HL-60 (cell line): ENCODE measurements around the gene CCDC57.

Experiments
- DNase-seq, 2 experiments: peaks; one replicate each; pipeline ENCODE4 v3.0.0-alpha.2; 2010 to 2020; ENCODE audit warnings: low read depth in 1 of 2, low spot score in 1 of 2
- H3K27ac ChIP-seq: fragments of 250-450 bp; sonication (Bioruptor Pico); replicated peaks from 2 replicates; pipeline ENCODE4 v1.5.1; 2020; ENCODE audit warnings: mild to moderate bottlenecking, moderate library complexity
- H3K27me3 ChIP-seq: fragments of 250-450 bp; sonication (Bioruptor Pico); 2 replicates; pipeline ENCODE4 v1.5.1; 2021; ENCODE audit warnings: mild to moderate bottlenecking, moderate library complexity; ENCODE audit not compliant: insufficient read depth, poor library complexity, severe bottlenecking
- H3K4me3 ChIP-seq: replicated peaks from 2 replicates; pipeline ENCODE4 v1.5.1; 2011; ENCODE audit warnings: mild to moderate bottlenecking, control low read depth, low read length; ENCODE audit not compliant: insufficient read depth
- GABPA ChIP-seq: IDR thresholded peaks from 2 replicates; pipeline ENCODE4 v1.6.1; 2012; ENCODE audit warnings: low read depth
- POLR2AphosphoS5 ChIP-seq: IDR thresholded peaks from 2 replicates; pipeline ENCODE4 v1.6.1; 2012; ENCODE audit warnings: low read depth
- SPI1 ChIP-seq: IDR thresholded peaks from 2 replicates; pipeline ENCODE4 v1.6.1; 2012; ENCODE audit warnings: low read depth, mild to moderate bottlenecking, borderline replicate concordance
- TF ChIP-seq, protein P1 (sequence below): IDR thresholded peaks from 2 replicates; pipeline ENCODE4 v1.6.1; 2012; ENCODE audit warnings: low read depth; ENCODE audit not compliant: insufficient replicate concordance
- TF ChIP-seq, protein P2 (sequence below): IDR thresholded peaks from one replicate; pipeline ENCODE4 v1.5.1; 2011; ENCODE audit warnings: low read length, control low read depth, inconsistent platforms; ENCODE audit not compliant: insufficient read depth

The CCDC57 gene

DNA sequence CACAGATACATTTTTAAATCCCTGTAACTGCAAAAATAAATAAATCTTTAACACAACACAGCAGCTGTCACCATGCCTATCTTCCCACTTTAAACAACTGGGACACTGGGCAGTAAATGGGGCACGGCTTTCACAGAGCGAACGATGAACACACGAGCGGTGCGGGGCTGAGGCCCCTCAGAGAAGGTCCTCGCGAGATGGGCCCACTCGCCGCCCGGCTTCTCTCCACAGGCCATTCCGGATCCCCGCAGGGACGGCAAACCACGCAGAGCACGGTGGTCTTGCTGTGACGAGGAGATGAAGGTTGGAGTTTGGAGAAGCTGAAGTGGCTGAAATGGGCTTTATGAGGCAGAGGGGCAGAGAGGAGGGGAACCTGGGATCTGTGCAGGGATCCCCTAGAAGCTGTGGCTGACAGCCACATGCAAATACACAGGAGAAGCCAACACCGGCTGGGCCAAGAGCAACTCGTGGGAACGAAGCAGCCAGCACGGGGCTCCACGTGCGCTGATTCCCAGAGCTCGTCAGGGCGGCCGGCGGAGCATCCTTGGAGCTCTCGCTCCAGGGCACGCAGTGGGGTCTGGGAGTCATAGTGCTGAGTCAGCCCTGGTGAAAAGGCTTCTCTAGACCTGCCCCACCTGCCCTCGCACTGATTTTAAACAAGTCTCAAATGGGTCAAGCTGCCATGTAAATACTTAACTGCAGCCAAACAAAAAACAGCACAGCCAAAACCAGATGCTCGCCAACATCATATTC is 31.7 kb downstream of the CCDC57 start:
- Histone ChIP-seq H3K4me3 (no peak overlapping the region), H3K27ac (no peak overlapping the region), H3K27me3 (no peaks in the 10 kb centered on the region)
- DNase-seq: no peak
- TF ChIP-seq SPI1 (no peak), GABPA (no peak), POLR2AphosphoS5 (no peak)
- TF ChIP-seq, protein P1, sequence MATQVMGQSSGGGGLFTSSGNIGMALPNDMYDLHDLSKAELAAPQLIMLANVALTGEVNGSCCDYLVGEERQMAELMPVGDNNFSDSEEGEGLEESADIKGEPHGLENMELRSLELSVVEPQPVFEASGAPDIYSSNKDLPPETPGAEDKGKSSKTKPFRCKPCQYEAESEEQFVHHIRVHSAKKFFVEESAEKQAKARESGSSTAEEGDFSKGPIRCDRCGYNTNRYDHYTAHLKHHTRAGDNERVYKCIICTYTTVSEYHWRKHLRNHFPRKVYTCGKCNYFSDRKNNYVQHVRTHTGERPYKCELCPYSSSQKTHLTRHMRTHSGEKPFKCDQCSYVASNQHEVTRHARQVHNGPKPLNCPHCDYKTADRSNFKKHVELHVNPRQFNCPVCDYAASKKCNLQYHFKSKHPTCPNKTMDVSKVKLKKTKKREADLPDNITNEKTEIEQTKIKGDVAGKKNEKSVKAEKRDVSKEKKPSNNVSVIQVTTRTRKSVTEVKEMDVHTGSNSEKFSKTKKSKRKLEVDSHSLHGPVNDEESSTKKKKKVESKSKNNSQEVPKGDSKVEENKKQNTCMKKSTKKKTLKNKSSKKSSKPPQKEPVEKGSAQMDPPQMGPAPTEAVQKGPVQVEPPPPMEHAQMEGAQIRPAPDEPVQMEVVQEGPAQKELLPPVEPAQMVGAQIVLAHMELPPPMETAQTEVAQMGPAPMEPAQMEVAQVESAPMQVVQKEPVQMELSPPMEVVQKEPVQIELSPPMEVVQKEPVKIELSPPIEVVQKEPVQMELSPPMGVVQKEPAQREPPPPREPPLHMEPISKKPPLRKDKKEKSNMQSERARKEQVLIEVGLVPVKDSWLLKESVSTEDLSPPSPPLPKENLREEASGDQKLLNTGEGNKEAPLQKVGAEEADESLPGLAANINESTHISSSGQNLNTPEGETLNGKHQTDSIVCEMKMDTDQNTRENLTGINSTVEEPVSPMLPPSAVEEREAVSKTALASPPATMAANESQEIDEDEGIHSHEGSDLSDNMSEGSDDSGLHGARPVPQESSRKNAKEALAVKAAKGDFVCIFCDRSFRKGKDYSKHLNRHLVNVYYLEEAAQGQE: no peak
- TF ChIP-seq, protein P2, sequence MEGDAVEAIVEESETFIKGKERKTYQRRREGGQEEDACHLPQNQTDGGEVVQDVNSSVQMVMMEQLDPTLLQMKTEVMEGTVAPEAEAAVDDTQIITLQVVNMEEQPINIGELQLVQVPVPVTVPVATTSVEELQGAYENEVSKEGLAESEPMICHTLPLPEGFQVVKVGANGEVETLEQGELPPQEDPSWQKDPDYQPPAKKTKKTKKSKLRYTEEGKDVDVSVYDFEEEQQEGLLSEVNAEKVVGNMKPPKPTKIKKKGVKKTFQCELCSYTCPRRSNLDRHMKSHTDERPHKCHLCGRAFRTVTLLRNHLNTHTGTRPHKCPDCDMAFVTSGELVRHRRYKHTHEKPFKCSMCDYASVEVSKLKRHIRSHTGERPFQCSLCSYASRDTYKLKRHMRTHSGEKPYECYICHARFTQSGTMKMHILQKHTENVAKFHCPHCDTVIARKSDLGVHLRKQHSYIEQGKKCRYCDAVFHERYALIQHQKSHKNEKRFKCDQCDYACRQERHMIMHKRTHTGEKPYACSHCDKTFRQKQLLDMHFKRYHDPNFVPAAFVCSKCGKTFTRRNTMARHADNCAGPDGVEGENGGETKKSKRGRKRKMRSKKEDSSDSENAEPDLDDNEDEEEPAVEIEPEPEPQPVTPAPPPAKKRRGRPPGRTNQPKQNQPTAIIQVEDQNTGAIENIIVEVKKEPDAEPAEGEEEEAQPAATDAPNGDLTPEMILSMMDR: no peak

DNA sequence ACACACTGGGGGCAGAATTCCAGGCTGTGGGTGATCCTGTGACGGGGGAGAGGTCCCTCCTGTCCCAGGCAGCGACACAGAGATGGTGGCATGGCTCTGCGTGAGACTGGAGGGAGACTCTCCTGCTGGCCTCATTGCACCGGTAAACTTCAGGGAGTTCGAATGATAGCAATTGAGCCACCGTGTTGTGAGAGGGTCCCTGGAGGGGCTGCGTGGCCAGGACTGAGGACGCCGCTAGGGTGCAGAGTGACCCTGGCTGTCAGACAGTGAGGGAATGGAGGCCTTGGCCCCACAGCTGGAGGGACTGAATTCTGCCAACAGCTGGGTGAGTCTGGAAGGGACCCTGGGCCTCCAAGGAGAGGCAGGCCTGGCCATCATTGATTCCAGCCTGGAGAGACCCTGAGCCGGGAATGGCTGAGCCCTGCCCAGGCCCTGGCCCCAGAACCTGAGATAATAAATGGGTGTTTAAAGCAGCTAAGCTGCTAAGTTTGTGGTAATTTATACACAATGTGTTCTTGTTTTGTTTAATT is 32.6 kb downstream of the CCDC57 start:
- TF ChIP-seq, protein P2: no peak
- TF ChIP-seq, protein P1: no peak
- TF ChIP-seq POLR2AphosphoS5 (no peak), GABPA (no peak), SPI1 (no peak)
- DNase-seq: no peak
- H3K27me3 ChIP-seq: no peaks in the 10 kb centered on the region
- H3K4me3 ChIP-seq: no peak overlapping the region
- H3K27ac ChIP-seq: no peak overlapping the region

DNA sequence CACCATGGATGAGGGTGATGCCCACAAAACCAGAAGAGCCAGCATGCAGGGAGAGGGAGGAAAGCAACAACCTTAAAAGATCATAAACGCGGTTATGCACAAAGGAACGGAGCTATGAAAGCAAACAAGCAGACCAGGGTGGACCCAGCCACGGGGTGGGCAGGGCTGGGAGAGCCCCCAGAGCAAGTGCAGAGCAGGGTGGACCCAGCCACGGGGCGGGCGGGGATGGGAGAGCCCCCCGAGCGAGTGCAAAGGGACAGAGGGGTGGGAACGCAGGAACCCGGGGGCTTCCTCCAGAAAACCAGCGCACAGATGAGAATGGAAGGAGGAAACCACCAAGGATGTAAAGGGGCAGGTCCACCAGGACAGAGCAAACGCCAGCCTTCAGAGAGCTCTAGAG is 33.2 kb downstream of the CCDC57 start:
- no peak overlapping the region for H3K27ac ChIP-seq
- TF ChIP-seq, protein P1: no peak
- TF ChIP-seq POLR2AphosphoS5: no peak
- no peak for TF ChIP-seq GABPA
- TF ChIP-seq, protein P2: no peak
- TF ChIP-seq SPI1: no peak
- no peaks in the 10 kb centered on the region for H3K27me3 ChIP-seq
- DNase-seq: no peak
- H3K4me3 ChIP-seq: no peak overlapping the region
